ENCODE measurements around the gene OSCAR. TPM values are rescaled to one million over a fixed set of nuclear protein-coding genes. Genes with fewer than 3 reads are reported as not detected.

OSCAR gene
- total RNA-seq, 1 donor, result under 0.01 TPM

DNA sequence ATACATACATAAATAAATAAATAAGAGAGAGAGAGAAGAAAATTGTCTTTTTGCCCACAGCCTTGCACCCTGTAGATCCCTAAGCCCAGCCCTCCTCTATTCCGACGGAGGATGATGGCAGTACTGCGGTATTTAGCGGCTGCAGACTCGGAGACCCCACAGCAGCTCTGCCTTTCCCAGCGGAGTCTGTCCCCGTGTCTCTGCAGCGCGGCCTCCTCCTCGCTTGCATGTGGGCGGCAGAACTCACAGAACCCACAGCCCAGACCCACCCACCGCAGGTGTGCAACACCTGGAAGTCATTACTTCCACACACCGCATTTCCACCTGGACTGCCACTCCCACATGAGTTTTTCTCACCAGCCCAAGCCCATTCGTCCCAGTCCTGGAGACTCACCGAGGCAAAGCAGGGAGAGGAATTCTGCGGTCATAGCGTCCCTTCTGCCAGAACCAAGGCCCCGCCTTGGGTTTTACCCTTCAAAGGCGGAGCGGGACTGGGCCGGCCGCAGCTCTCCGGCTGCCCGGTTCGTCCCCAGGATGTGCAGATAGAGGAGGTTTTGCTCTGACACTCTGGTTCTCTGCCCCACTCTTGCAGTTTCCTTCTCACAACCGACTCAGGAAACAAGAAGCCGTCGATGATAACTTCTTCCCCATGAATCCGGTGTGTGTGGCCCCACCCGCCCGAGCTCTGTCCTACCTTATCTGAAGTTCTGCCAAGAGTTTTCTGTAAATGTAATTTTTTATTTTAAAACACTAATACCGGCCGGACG is 37.1 kb downstream of the OSCAR start, which contains the start of gene VSTM1:
VSTM1 (minus strand) TSS at position 548 of the 767 bp plus-strand sequence; CDS start at position 428, 120 bp downstream.
- TF ChIP-seq, protein P1, sequence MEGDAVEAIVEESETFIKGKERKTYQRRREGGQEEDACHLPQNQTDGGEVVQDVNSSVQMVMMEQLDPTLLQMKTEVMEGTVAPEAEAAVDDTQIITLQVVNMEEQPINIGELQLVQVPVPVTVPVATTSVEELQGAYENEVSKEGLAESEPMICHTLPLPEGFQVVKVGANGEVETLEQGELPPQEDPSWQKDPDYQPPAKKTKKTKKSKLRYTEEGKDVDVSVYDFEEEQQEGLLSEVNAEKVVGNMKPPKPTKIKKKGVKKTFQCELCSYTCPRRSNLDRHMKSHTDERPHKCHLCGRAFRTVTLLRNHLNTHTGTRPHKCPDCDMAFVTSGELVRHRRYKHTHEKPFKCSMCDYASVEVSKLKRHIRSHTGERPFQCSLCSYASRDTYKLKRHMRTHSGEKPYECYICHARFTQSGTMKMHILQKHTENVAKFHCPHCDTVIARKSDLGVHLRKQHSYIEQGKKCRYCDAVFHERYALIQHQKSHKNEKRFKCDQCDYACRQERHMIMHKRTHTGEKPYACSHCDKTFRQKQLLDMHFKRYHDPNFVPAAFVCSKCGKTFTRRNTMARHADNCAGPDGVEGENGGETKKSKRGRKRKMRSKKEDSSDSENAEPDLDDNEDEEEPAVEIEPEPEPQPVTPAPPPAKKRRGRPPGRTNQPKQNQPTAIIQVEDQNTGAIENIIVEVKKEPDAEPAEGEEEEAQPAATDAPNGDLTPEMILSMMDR (IDR thresholded peaks at IDR 0.05; ENCODE audit: insufficient read depth, low read depth, low read length), result no peak
- H3K4me3 ChIP-seq (ENCODE audit: low read depth, low read length), result no peak within 1 kb of the TSS
- no peak for DNase-seq (ENCODE audit: low read depth)

DNA sequence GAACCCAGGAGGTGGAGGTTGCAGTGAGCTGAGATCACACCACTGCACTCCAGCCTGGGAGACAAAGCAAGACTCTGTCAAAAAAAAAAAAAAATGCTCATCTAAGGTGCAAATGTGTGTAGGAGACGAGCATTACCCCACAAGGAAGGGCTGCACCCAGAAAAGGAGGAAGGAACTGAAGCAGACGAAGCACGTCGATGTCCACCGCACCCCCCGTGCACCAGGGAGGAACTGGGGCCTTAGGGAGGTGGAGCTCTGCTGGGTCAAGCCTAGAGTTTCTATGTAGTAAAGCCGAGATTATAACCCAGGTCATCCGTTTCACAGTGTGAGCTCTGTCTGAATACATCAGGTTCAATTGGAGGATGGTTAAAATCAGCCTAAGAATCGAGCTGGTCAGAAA is 38.0 kb downstream of the OSCAR start:
- H3K4me3 ChIP-seq (ENCODE audit: low read depth, low read length), result no peak overlapping the region
- TF ChIP-seq, protein P1 (IDR thresholded peaks at IDR 0.05; ENCODE audit: insufficient read depth, low read depth, low read length), result no peak
- DNase-seq (ENCODE audit: low read depth), result no peak

DNA sequence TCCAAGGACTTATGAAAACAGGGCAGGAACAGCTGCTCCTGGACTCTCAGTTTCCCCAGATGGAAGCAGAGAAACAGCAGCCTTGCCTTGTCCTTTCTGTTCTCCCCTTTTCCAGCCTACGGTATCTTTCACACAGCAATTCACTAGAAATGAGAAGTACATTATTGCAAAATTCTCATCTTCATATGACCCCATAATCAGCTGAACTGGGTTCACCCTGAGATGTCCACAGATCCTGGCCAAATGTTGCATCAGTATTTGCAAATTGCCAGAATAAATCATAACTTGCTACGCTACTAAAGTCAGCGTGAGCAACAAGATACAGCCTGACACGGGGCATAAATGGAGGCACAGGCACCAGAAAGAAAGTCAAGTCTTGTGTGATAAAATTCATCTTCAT is 53.0 kb downstream of the OSCAR start:
- TF ChIP-seq, protein P1 (IDR thresholded peaks at IDR 0.05; ENCODE audit: insufficient read depth, low read depth, low read length), result no peak
- H3K4me3 ChIP-seq (ENCODE audit: low read depth, low read length), result no peak overlapping the region
- DNase-seq (ENCODE audit: low read depth), result peak; percentile 3

DNA sequence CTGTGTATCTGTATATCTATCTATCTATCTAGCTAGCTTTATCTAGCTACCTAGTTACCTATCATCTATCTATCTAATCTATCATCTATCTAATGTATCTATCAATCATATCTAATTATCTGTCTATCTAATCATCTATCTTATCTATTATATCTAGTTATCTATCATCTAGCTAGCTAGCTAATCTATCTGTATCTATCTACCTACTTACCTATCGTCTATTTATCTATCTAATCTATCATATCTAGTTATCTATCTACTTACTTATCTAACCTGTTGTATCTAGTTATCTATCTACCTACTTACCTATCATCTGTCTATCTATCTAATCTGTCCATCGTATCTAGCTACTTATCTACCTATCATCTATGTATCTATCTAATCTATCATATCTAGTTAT is 54.8 kb downstream of the OSCAR start:
- no peak overlapping the region for H3K4me3 ChIP-seq (ENCODE audit: low read depth, low read length)
- TF ChIP-seq, protein P1 (IDR thresholded peaks at IDR 0.05; ENCODE audit: insufficient read depth, low read depth, low read length), result no peak
- DNase-seq (ENCODE audit: low read depth), result no peak

Other genes starting within 250 kb of the OSCAR start
- 31.1 and 34.8 TPM in 2 replicates for gene MYADM, start 232.9 kb downstream of the OSCAR start, total RNA-seq
- under 0.01 and 0.43 TPM in 2 replicates for gene PRKCG, start 218.6 kb downstream of the OSCAR start, total RNA-seq
- 0.32 and 0.43 TPM in 2 replicates for gene CACNG7, start 191.5 kb downstream of the OSCAR start, total RNA-seq
- under 0.01 TPM in 1 of 2 replicates, not detected in the other for gene CACNG8, start 137.9 kb downstream of the OSCAR start, total RNA-seq
- under 0.01 and 1.3 TPM in 2 replicates for gene CACNG6, start 109.2 kb downstream of the OSCAR start, total RNA-seq
- gene VSTM1, start 36.9 kb downstream of the OSCAR start, total RNA-seq, result 0.43 TPM in 1 of 2 replicates, not detected in the other
- not detected in 2 replicates for gene TARM1, start 19.4 kb downstream of the OSCAR start, total RNA-seq
- gene NDUFA3, start 2.1 kb upstream of the OSCAR start, total RNA-seq, result 10.4 and 11.3 TPM in 2 replicates
- gene TFPT, start 14.9 kb upstream of the OSCAR start, total RNA-seq, result 17.7 and 20.9 TPM in 2 replicates
- gene PRPF31, start 15.0 kb upstream of the OSCAR start, total RNA-seq, result 39.6 and 41.5 TPM in 2 replicates
- 7.3 and 7.7 TPM in 2 replicates for gene CNOT3, start 37.0 kb upstream of the OSCAR start, total RNA-seq
- 4.7 and 4.8 TPM in 2 replicates for gene LENG1, start 58.9 kb upstream of the OSCAR start, total RNA-seq
- gene TMC4, start 72.4 kb upstream of the OSCAR start, total RNA-seq, result 0.32 TPM in 1 of 2 replicates, not detected in the other
- 60.2 and 73.4 TPM in 2 replicates for gene MBOAT7, start 88.8 kb upstream of the OSCAR start, total RNA-seq
- 82.5 and 83.8 TPM in 2 replicates for gene TSEN34, start 90.5 kb upstream of the OSCAR start, total RNA-seq
- 985 and 1,373 TPM in 2 replicates for gene RPS9, start 100.1 kb upstream of the OSCAR start, total RNA-seq
- gene LILRB3, start 122.2 kb upstream of the OSCAR start, total RNA-seq, result not detected in 2 replicates
- gene LILRA6, start 142.0 kb upstream of the OSCAR start, total RNA-seq, result not detected in 2 replicates
- gene LILRB5, start 156.5 kb upstream of the OSCAR start, total RNA-seq, result not detected in 2 replicates
- gene LILRB2, start 180.3 kb upstream of the OSCAR start, total RNA-seq, result not detected in 2 replicates
- gene LILRA5, start 212.4 kb upstream of the OSCAR start, total RNA-seq, result not detected in 2 replicates
- gene LILRA4, start 238.4 kb upstream of the OSCAR start, total RNA-seq, result not detected in 2 replicates

Measured in fibroblast of villous mesenchyme (primary cell).